GM12864 (cell line): ENCODE measurements around the gene PPP4R2.

Experiments used
- DNase-seq: peaks from one replicate; pipeline ENCODE4 v3.0.0-alpha.2; 2011; ENCODE audit warnings: low read depth
- H3K4me3 ChIP-seq: 2 replicates; pipeline ENCODE4 v1.5.1; 2011; ENCODE audit warnings: mild to moderate bottlenecking, low read depth, low read length, control low read depth
- CTCF ChIP-seq: IDR thresholded peaks from 2 replicates; pipeline ENCODE4 v1.5.1; 2011; ENCODE audit warnings: low read depth, mild to moderate bottlenecking, moderate library complexity, low read length, control low read depth, inconsistent platforms; ENCODE audit errors: missing control alignments

The PPP4R2 gene

DNA sequence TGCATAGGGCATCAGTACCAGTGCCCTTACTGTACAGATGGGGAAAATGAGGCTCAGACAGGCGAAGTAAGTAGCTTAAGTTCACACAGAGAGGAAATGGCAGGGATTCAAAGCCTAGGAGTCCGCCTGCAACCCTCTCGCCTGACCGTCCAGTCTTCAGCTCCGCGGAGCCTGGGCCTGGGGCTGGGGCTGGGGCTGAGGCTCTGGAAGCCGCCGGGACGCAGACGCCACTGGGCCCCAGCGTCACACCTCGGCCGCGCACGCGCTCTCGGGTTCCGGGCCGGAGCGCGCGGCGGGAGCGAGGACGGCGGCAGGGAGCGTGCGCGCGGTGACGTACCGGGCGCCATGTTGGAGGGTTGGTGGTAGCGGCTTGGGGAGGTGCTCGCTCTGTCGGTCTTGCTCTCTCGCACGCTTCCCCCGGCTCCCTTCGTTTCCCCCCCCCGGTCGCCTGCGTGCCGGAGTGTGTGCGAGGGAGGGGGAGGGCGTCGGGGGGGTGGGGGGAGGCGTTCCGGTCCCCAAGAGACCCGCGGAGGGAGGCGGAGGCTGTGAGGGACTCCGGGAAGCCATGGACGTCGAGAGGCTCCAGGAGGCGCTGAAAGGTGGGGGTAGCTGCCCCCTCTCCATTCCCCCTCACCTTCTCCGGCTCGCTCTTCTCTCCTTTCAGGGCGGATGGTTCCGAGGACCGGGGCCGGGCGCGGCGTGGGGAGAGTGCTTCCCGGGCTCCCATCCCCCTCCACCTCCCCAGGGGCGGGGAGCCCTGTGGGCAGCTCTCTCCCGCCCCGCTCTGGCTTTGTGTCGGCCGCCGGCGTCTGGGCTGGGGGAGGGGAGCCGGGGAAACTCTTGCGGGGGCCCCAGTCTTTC is at the start of gene PPP4R2:
TSS of gene PPP4R2 (plus strand) at position 339 of the 861 bp plus-strand sequence. CDS start at position 566, 227 bp downstream.
- no peak for TF ChIP-seq CTCF
- peak; percentile 72 for DNase-seq
- H3K4me3 ChIP-seq, result peak within 1 kb of the TSS; percentile 95

GRCh38 chr3:72947715-72948490 is 48.7 kb upstream of the PPP4R2 start:
- TF ChIP-seq CTCF, result no peak
- no peak for DNase-seq
- H3K4me3 ChIP-seq, result no peak overlapping the region

GRCh38 chr3:72949016-72949415 is 47.6 kb upstream of the PPP4R2 start:
- no peak for TF ChIP-seq CTCF
- no peak overlapping the region for H3K4me3 ChIP-seq
- no peak for DNase-seq

DNA sequence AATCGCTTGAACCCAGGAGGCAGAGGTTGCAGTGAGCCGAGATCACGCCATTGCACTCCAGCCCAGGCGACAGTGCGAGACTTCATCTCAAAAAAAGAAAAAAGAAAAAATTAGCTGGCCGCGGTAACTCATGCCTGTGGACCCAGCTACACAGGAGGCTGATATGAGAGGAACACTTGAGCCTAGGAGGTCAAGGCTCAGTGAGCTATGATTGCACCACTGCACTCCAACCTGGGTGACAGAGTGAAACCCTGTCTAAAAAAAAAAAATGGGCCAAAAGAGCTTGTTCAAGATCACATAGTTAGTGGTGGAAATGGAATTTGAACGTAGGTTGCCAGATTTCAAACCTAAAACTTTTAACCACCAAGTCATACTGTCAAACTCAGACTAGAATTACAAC is 46.2 kb upstream of the PPP4R2 start:
- no peak for TF ChIP-seq CTCF
- DNase-seq, result no peak

DNA sequence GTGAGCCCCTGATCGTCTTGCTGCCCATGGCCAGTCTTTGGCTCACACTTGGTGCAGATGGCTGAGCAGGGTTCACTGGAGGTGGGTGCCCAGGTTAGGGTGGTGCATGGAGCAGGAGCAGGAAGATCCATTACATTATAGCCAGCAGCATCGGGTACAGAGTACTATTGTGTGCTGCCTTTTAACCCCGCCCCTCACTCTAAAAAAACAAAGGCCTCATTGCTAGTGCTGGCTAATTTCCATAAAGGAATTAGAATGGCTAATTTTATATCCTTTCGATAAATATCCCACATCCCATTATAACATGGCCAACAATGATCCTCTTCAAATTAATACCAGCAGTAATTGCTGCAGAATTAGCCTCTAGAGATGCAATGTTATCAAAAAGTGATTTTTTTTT is 45.8 kb upstream of the PPP4R2 start:
- no peak overlapping the region for H3K4me3 ChIP-seq
- no peak for DNase-seq

More for the DNA sequence above, 46.2 kb upstream of the PPP4R2 start:
- H3K4me3 ChIP-seq, result no peak overlapping the region

DNA sequence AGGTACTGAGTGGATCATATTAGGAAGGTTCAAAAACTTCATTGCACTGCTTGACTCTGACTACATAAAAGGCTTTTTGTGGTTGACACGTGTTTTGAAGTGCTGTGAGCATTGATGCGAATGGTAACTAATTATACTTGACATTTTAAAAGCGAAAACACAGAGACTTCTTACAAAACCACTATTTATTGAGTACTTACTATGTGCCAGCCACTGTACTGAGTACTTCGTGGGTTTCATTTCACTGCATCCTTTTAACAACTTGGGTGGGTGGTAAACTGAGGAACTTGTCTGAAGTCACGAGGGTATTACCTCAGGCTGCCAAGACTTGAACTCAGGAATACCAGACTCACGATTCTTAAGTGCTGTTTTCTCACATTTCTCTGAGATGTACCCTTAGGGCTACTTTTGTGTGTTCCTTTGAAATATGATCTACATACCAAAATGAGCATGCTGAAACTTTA is 45.3 kb upstream of the PPP4R2 start:
- TF ChIP-seq CTCF, result no peak

More for the DNA sequence above, 45.8 kb upstream of the PPP4R2 start:
- TF ChIP-seq CTCF, result no peak

More for the DNA sequence above, 45.3 kb upstream of the PPP4R2 start:
- DNase-seq, result no peak
- H3K4me3 ChIP-seq, result no peak overlapping the region
